Measurements from ENCODE around the gene DPPA5.

- TF ChIP-seq CTCF (IDR thresholded peaks at IDR 0.05) (no peak), POLR2A (IDR thresholded peaks at IDR 0.05) (no peak)
These were observed 30.8 kb downstream of the DPPA5 start for GRCh38 chr6:73323323-73323722.
